ENCODE data around the gene ARHGAP29. TPM values are rescaled to one million over a fixed set of nuclear protein-coding genes. Genes with fewer than 3 reads are reported as not detected.

The ARHGAP29 gene
- total RNA-seq, 1 experiment from 2014 or later: 137 TPM

DNA sequence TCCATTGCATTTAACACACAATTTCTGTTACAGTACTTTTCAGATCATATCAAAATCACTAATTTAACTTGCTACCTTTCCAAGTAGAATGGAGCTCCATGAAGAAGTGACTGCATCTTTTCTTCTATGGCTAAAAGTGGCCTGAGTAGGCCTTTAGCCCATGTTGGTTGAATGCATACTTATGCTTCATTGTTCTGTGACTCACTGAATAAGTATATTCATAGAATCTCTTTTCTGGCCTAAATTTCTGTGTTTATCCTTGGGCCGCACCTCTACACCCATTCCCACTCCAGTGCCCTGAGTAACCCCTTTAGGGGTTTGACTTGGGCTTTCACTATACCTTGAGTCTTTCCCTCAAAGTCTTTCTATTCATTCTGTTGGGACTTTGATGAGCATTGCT, 42.1 kb upstream of the ARHGAP29 start:
- no peak overlapping the region for H2AFZ ChIP-seq
- no TSS peak for BruUV-seq (replicated peaks)
- H4K20me1 ChIP-seq (ENCODE audit: insufficient read depth): no peaks in the 10 kb centered on the region
- ChIA-PET CTCF (no interaction called here), POLR2A (ENCODE audit: unreplicated experiment) (interaction anchor here (0.6 kb wide), 1 partner anchor 177 kb away, joined by 4 read pairs; no protein-coding TSS in a partner anchor)
- no peak for TF ChIP-seq EZH2 (IDR thresholded peaks at IDR 0.05; ENCODE audit: low read depth)
- TF ChIP-seq, protein P1, sequence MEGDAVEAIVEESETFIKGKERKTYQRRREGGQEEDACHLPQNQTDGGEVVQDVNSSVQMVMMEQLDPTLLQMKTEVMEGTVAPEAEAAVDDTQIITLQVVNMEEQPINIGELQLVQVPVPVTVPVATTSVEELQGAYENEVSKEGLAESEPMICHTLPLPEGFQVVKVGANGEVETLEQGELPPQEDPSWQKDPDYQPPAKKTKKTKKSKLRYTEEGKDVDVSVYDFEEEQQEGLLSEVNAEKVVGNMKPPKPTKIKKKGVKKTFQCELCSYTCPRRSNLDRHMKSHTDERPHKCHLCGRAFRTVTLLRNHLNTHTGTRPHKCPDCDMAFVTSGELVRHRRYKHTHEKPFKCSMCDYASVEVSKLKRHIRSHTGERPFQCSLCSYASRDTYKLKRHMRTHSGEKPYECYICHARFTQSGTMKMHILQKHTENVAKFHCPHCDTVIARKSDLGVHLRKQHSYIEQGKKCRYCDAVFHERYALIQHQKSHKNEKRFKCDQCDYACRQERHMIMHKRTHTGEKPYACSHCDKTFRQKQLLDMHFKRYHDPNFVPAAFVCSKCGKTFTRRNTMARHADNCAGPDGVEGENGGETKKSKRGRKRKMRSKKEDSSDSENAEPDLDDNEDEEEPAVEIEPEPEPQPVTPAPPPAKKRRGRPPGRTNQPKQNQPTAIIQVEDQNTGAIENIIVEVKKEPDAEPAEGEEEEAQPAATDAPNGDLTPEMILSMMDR (conservative IDR thresholded peaks at IDR 0.05): no peak
- no peaks in the 10 kb centered on the region for H3K36me3 ChIP-seq (ENCODE audit: low read depth)
- no peak overlapping the region for H3K27ac ChIP-seq
- H3K4me2 ChIP-seq: no peak overlapping the region
- H3K79me2 ChIP-seq (ENCODE audit: low read depth): no peaks in the 10 kb centered on the region
- peaks cover 2% of the 10 kb centered on the region; the same call in 1 of the 2 replicates for H3K9me3 ChIP-seq (ENCODE audit: insufficient read depth, low read depth)
- no peaks in the 10 kb centered on the region for H3K27me3 ChIP-seq (ENCODE audit: insufficient read depth, low read depth)
- H3K4me3 ChIP-seq: no peak overlapping the region
- peaks cover 3% of the 10 kb centered on the region for H3K4me1 ChIP-seq (replicated peaks; ENCODE audit: insufficient read depth)
- intact Hi-C loops (cut with micrococcal nuclease; ENCODE audit: unreplicated experiment): no loop called here
- no peak for DNase-seq
- no peaks in the 10 kb centered on the region for H3F3A ChIP-seq (ENCODE audit: insufficient read depth, low read depth)
- no peaks in the 10 kb centered on the region for H3K9me2 ChIP-seq (ENCODE audit: insufficient read depth)

DNA sequence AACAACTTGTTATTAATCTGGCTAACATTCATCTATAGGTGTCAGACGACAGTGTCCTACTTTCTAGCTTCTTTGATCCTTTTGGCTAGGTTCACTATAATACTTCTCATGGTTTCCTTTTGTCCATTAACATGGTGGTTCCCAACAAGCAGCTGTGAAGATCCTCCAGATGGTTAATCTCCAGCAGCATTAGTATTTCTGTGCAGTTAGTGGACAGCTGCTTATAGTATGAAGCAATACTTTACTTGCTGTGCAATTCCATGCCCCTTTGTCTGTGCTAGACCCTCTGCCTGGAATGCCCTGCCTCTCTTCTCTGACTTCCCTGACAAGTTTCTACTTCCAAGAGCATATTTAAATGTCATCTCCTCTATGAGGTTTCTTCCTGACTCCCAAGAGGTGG, 41.7 kb upstream of the ARHGAP29 start:
- Histone ChIP-seq H3K9me2 (ENCODE audit: insufficient read depth) (no peaks in the 10 kb centered on the region), H3F3A (ENCODE audit: insufficient read depth, low read depth) (no peaks in the 10 kb centered on the region), H3K4me3 (no peak overlapping the region), H3K27ac (no peak overlapping the region), H2AFZ (no peak overlapping the region), H3K4me1 (replicated peaks; ENCODE audit: insufficient read depth) (peaks cover 3% of the 10 kb centered on the region; the same call in 1 of the 2 replicates), H3K79me2 (ENCODE audit: low read depth) (no peaks in the 10 kb centered on the region), H3K9me3 (ENCODE audit: insufficient read depth, low read depth) (peaks cover 2% of the 10 kb centered on the region; the same call in 1 of the 2 replicates), H3K36me3 (ENCODE audit: low read depth) (no peaks in the 10 kb centered on the region), H4K20me1 (ENCODE audit: insufficient read depth) (no peaks in the 10 kb centered on the region), H3K4me2 (no peak overlapping the region), H3K27me3 (ENCODE audit: insufficient read depth, low read depth) (no peaks in the 10 kb centered on the region)
- ChIA-PET POLR2A (ENCODE audit: unreplicated experiment) (interaction anchor here (0.6 kb wide), 1 partner anchor 177 kb away, joined by 4 read pairs; no protein-coding TSS in a partner anchor), CTCF (no interaction called here)
- TF ChIP-seq, protein P1 (conservative IDR thresholded peaks at IDR 0.05): no peak
- TF ChIP-seq EZH2 (IDR thresholded peaks at IDR 0.05; ENCODE audit: low read depth): no peak
- no TSS peak for BruUV-seq (replicated peaks)
- DNase-seq: peak in 1 of 2 experiments; percentile 21
- intact Hi-C loops (cut with micrococcal nuclease; ENCODE audit: unreplicated experiment): no loop called here

DNA sequence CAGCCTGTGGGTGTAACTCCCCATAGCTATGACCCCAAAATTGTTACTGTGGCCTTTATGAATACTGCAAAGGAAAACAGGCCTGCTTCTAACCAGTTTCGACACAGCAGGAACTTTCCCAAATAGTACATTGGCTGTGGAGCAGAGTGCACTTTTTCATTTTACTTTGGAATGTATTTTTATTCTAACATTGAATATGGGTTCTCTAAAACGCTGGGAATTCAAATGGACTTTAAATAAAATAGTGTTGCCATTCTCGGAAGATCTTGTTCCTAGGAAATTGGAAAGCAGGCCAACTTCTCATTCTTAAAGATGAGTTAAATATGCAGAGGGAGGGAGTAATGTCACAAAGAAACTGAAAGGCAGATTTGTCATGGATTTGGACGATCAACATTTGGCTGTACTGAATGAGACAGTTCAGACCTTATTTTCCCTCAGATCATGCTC, 39.6 kb upstream of the ARHGAP29 start:
- H3K9me3 ChIP-seq (ENCODE audit: insufficient read depth, low read depth): no peaks in the 10 kb centered on the region
- DNase-seq: peak in 1 of 2 experiments; percentile 12
- H3K4me1 ChIP-seq (replicated peaks; ENCODE audit: insufficient read depth): peaks cover 3% of the 10 kb centered on the region; the same call in 1 of the 2 replicates
- CTCF ChIA-PET: no interaction called here
- no peaks in the 10 kb centered on the region for H4K20me1 ChIP-seq (ENCODE audit: insufficient read depth)
- H3K27me3 ChIP-seq (ENCODE audit: insufficient read depth, low read depth): no peaks in the 10 kb centered on the region
- no peak for TF ChIP-seq EZH2 (IDR thresholded peaks at IDR 0.05; ENCODE audit: low read depth)
- TF ChIP-seq, protein P1 (conservative IDR thresholded peaks at IDR 0.05): no peak
- POLR2A ChIA-PET (ENCODE audit: unreplicated experiment): no interaction called here
- no peaks in the 10 kb centered on the region for H3K9me2 ChIP-seq (ENCODE audit: insufficient read depth)
- no peak overlapping the region for H2AFZ ChIP-seq
- BruUV-seq (replicated peaks): no TSS peak
- no peaks in the 10 kb centered on the region for H3K79me2 ChIP-seq (ENCODE audit: low read depth)
- no peak overlapping the region for H3K27ac ChIP-seq
- H3K36me3 ChIP-seq (ENCODE audit: low read depth): no peaks in the 10 kb centered on the region
- intact Hi-C loops (cut with micrococcal nuclease; ENCODE audit: unreplicated experiment): no loop called here
- no peak overlapping the region for H3K4me2 ChIP-seq
- H3K4me3 ChIP-seq: no peak overlapping the region
- no peaks in the 10 kb centered on the region for H3F3A ChIP-seq (ENCODE audit: insufficient read depth, low read depth)
